GM18511 (cell line): ENCODE measurements around the gene NSG1.
"Not testable (repeated sequence)": the region's sequence is repeated elsewhere in the genome, so short reads cannot be mapped to it uniquely, and the experiment has no call there.

Experiments
- ATAC-seq: cut with Tn5 transposase; IDR thresholded peaks from one replicate; pipeline ENCODE4 v1.9.1; 2021; ENCODE audit warnings: mild to moderate bottlenecking, moderate library complexity; ENCODE audit not compliant: unreplicated experiment

NSG1 gene

GRCh38 chr4:4465238-4465637 is 78.3 kb downstream of the NSG1 start:
- not testable (repeated sequence) for ATAC-seq
